Mesodermal cell (in vitro differentiated cells): ENCODE measurements around the gene SH3PXD2A.

Source experiments
- H3K27ac ChIP-seq: 2 replicates; pipeline ENCODE4 v1.7.0; 2013; ENCODE audit warnings: mild to moderate bottlenecking, low read depth, low read length, moderate library complexity; ENCODE audit not compliant: severe bottlenecking
- H3K36me3 ChIP-seq: 2 replicates; pipeline ENCODE4 v1.7.1; 2013; ENCODE audit warnings: mild to moderate bottlenecking, low read length, moderate library complexity; ENCODE audit not compliant: control insufficient read depth, insufficient read depth
- H3K4me1 ChIP-seq: one replicate; pipeline ENCODE4 v1.7.1; 2013; ENCODE audit warnings: mild to moderate bottlenecking, low read length; ENCODE audit not compliant: insufficient read depth, control insufficient read depth, poor library complexity, severe bottlenecking
- H3K4me3 ChIP-seq: 2 replicates; pipeline ENCODE4 v1.7.0; 2013; ENCODE audit warnings: low read length, control low read depth, mild to moderate bottlenecking; ENCODE audit not compliant: insufficient read depth, poor library complexity, severe bottlenecking; ENCODE audit errors: extremely low read depth
- H3K9me3 ChIP-seq: 2 replicates; pipeline ENCODE4 v1.7.1; 2013; ENCODE audit warnings: mild to moderate bottlenecking, low read length, moderate library complexity; ENCODE audit not compliant: control insufficient read depth
- WGBS, 2 experiments: methylation state at CpG; one replicate each; pipeline ENCODE4 v1.1.5; 2013; ENCODE audit warnings: missing lambda C conversion rate in 2 of 2; ENCODE audit not compliant: insufficient coverage in 2 of 2; 5-methylcytosine and 5-hydroxymethylcytosine counted together

Gene SH3PXD2A

GRCh38 chr10:103671126-103671895 is 184.1 kb downstream of the SH3PXD2A start:
- 93 to 97% methylated on average over 7 of the region's 10 CpGs for WGBS, 2 experiments
- H3K27ac ChIP-seq = no peak overlapping the region
- peaks cover 35% of the 10 kb centered on the region for H3K36me3 ChIP-seq
- H3K4me1 ChIP-seq = peaks cover 15% of the 10 kb centered on the region
- H3K9me3 ChIP-seq = no peaks in the 10 kb centered on the region
- H3K4me3 ChIP-seq = no peak overlapping the region

GRCh38 chr10:103669944-103670343 is 185.4 kb downstream of the SH3PXD2A start:
- no peak overlapping the region for H3K4me3 ChIP-seq
- peaks cover 39% of the 10 kb centered on the region for H3K36me3 ChIP-seq
- peaks cover 3% of the 10 kb centered on the region for H3K4me1 ChIP-seq
- no peaks in the 10 kb centered on the region for H3K9me3 ChIP-seq
- 100% methylated on average over 1 of the region's 2 CpGs for WGBS, 2 experiments
- no peak overlapping the region for H3K27ac ChIP-seq

- Histone ChIP-seq H3K9me3 (no peaks in the 10 kb centered on the region), H3K27ac (no peak overlapping the region), H3K4me3 (no peak overlapping the region), H3K4me1 (no peaks in the 10 kb centered on the region), H3K36me3 (peaks cover 39% of the 10 kb centered on the region)
- WGBS, 2 experiments = 77 to 86% methylated on average over 4 to 6 of the region's 6 CpGs
Measured at GRCh38 chr10:103669243-103669929, 186.0 kb downstream of the SH3PXD2A start.

GRCh38 chr10:103668351-103669242 is 186.8 kb downstream of the SH3PXD2A start:
- H3K4me3 ChIP-seq = no peak overlapping the region
- WGBS, 2 experiments = 85 to 86% methylated on average over 33 to 37 of the region's 37 CpGs

GRCh38 chr10:103667356-103667755 is 188.0 kb downstream of the SH3PXD2A start:
- Histone ChIP-seq H3K36me3 (peaks cover 22% of the 10 kb centered on the region), H3K4me1 (peaks cover 2% of the 10 kb centered on the region), H3K27ac (peak overlapping the region; percentile 8), H3K4me3 (no peak overlapping the region), H3K9me3 (no peaks in the 10 kb centered on the region)
- 66 to 69% methylated on average over 6 to 8 of the region's 8 CpGs for WGBS, 2 experiments

More at GRCh38 chr10:103668351-103669242, 186.8 kb downstream of the SH3PXD2A start:
- Histone ChIP-seq H3K4me1 (no peaks in the 10 kb centered on the region), H3K9me3 (no peaks in the 10 kb centered on the region), H3K36me3 (peaks cover 32% of the 10 kb centered on the region), H3K27ac (no peak overlapping the region)

- H3K27ac ChIP-seq = no peak overlapping the region
Measured at GRCh38 chr10:103666762-103667150, 188.6 kb downstream of the SH3PXD2A start.

GRCh38 chr10:103666087-103666761 is 189.2 kb downstream of the SH3PXD2A start:
- WGBS, 2 experiments = 93 to 96% methylated on average over 9 of the region's 9 CpGs
- H3K27ac ChIP-seq = no peak overlapping the region
- H3K36me3 ChIP-seq = peaks cover 22% of the 10 kb centered on the region
- peaks cover 12% of the 10 kb centered on the region for H3K4me1 ChIP-seq
- no peaks in the 10 kb centered on the region for H3K9me3 ChIP-seq
- H3K4me3 ChIP-seq = no peak overlapping the region

More at GRCh38 chr10:103666762-103667150, 188.6 kb downstream of the SH3PXD2A start:
- peaks cover 22% of the 10 kb centered on the region for H3K36me3 ChIP-seq
- WGBS, 2 experiments = 83 to 95% methylated on average over 2 to 3 of the region's 4 CpGs
- no peak overlapping the region for H3K4me3 ChIP-seq
- no peaks in the 10 kb centered on the region for H3K9me3 ChIP-seq
- H3K4me1 ChIP-seq = peaks cover 7% of the 10 kb centered on the region

GRCh38 chr10:103665162-103665889 is 190.1 kb downstream of the SH3PXD2A start:
- no peak overlapping the region for H3K4me3 ChIP-seq
- no peak overlapping the region for H3K27ac ChIP-seq
- 89 to 90% methylated on average over 2 to 3 of the region's 9 CpGs for whole genome bisulfite sequencing, 2 experiments
- H3K36me3 ChIP-seq = peaks cover 29% of the 10 kb centered on the region
- H3K9me3 ChIP-seq = no peaks in the 10 kb centered on the region
- H3K4me1 ChIP-seq = peaks cover 15% of the 10 kb centered on the region

GRCh38 chr10:103663802-103664201 is 191.6 kb downstream of the SH3PXD2A start:
- Histone ChIP-seq H3K9me3 (no peaks in the 10 kb centered on the region), H3K27ac (no peak overlapping the region), H3K36me3 (peaks cover 38% of the 10 kb centered on the region), H3K4me1 (peaks cover 18% of the 10 kb centered on the region), H3K4me3 (no peak overlapping the region)
- WGBS, 2 experiments = 95% methylated on average over 12 to 13 of the region's 13 CpGs
